HCT116 (cell line): Measurements from ENCODE around the gene INPP5D. TPM values are rescaled to one million over a fixed set of nuclear protein-coding genes. Genes with fewer than 3 reads are reported as not detected.
A peak's percentile ranks its signal among the peaks of the same experiment; 100 is the strongest.

Source experiments
- ATAC-seq: fragments of 200-7000 bp; cut with Tn5 transposase; 2 replicates; pipeline ENCODE4 v1.9.1; 2020; ENCODE audit warnings: mild to moderate bottlenecking, moderate library complexity
- BruUV-seq: library from RNA; stranded (reverse); fragments of 400-500 nt; replicated peaks from 2 replicates; lab custom pipeline; 2021; lab: Mats Ljungman, UMichigan
- CTCF ChIA-PET: fragments of 300-600 bp; sonication (Branson Sonifier 250); formaldehyde crosslinking; loops from one replicate; lab custom pipeline; 2021; ENCODE audit warnings: antibody characterized with exemption; lab: Charles Lee
- POLR2A ChIA-PET: fragments of 300-600, 350-600 bp; sonication (Branson Sonifier 250); formaldehyde crosslinking; loops from one replicate; lab custom pipeline; 2021; ENCODE audit warnings: antibody characterized with exemption; lab: Charles Lee
- RAD21 ChIA-PET, 2 experiments: fragments of 300-600 bp; sonication (Branson Sonifier 250); formaldehyde crosslinking; loops; one replicate each; lab custom pipeline; 2023; ENCODE audit warnings: low total read pairs in 2 of 2; ENCODE audit not compliant: uncharacterized antibody in 2 of 2, unreplicated experiment in 2 of 2, low non-redundant PET in 1 of 2; lab: Charles Lee
- DNase-seq: peaks from one replicate; pipeline ENCODE4 v3.0.0-alpha.2; 2010; ENCODE audit warnings: low read depth, low spot score
- H2AFZ ChIP-seq: fragments of 200-600 bp; shearing (Covaris generic), sonication (generic); 2 replicates; pipeline ENCODE4 v1.6.1; 2017; ENCODE audit warnings: low read depth, mixed run types, mixed read lengths, antibody characterized with exemption, low read length; ENCODE audit not compliant: poor library complexity, severe bottlenecking
- H3K27ac ChIP-seq: 2 replicates; pipeline ENCODE4 v1.5.1; 2012; ENCODE audit warnings: low read depth, low read length
- H3K27me3 ChIP-seq: fragments of 200-600 bp; sonication (generic); 2 replicates; pipeline ENCODE4 v1.6.1; 2016; ENCODE audit warnings: mixed run types, low read length, mixed read lengths; ENCODE audit not compliant: insufficient read depth
- H3K36me3 ChIP-seq, 2 experiments: fragments of 200-500 bp in 1 of 2; fragments of 200-600 bp in 1 of 2; sonication (Bioruptor generic) in 1 of 2; sonication (generic) in 1 of 2; 2 replicates each; pipeline versions ENCODE4 v1.5.1 to v1.6.1; 2014 to 2016; ENCODE audit warnings: low read length in 2 of 2, inconsistent platforms in 1 of 2, mixed read lengths in 1 of 2, mixed run types in 1 of 2; ENCODE audit not compliant: insufficient read depth in 2 of 2, control insufficient read depth in 1 of 2
- H3K4me1 ChIP-seq, 2 experiments: fragments of 200-600 bp in 1 of 2; sonication (generic) in 1 of 2; 2 replicates each; pipeline versions ENCODE4 v1.5.1 to v1.6.1; 2012 to 2017; ENCODE audit warnings: low read length in 2 of 2, inconsistent platforms in 1 of 2, mild to moderate bottlenecking in 1 of 2, mixed read lengths in 1 of 2, mixed run types in 1 of 2, moderate library complexity in 1 of 2; ENCODE audit not compliant: insufficient read depth in 2 of 2, control insufficient read depth in 1 of 2
- H3K4me2 ChIP-seq: fragments of 200-600 bp; sonication (generic); 2 replicates; pipeline ENCODE4 v1.6.1; 2017; ENCODE audit warnings: mixed run types, low read length, mixed read lengths
- H3K4me3 ChIP-seq, 2 experiments: fragments of 200-600 bp in 1 of 2; sonication (generic) in 1 of 2; replicated peaks in 1 of 2; 2 replicates each; pipeline ENCODE4 v1.5.1; 2011 to 2016; ENCODE audit warnings: low read length in 2 of 2, control low read depth in 1 of 2, low read depth in 1 of 2, mild to moderate bottlenecking in 1 of 2, mixed read lengths in 1 of 2, mixed run types in 1 of 2
- H3K79me2 ChIP-seq: fragments of 200-600 bp; sonication (generic); 2 replicates; pipeline ENCODE4 v1.6.1; 2017; ENCODE audit warnings: mild to moderate bottlenecking, mixed run types, low read length, moderate library complexity, mixed read lengths; ENCODE audit not compliant: insufficient read depth
- H3K9ac ChIP-seq: fragments of 200-600 bp; sonication (generic); 2 replicates; pipeline ENCODE4 v1.6.1; 2016; ENCODE audit warnings: low read length, mixed read lengths
- H3K9me2 ChIP-seq: fragments of 200-600 bp; sonication (generic), shearing (Covaris generic); 2 replicates; pipeline ENCODE4 v1.6.1; 2017; ENCODE audit warnings: mixed run types, mild to moderate bottlenecking, moderate library complexity; ENCODE audit not compliant: insufficient read depth
- H3K9me3 ChIP-seq, 2 experiments: fragments of 200-500 bp in 1 of 2; fragments of 200-600 bp in 1 of 2; sonication (Bioruptor generic) in 1 of 2; sonication (generic) in 1 of 2; 2 replicates each; pipeline ENCODE4 v1.6.1; 2014 to 2017; ENCODE audit warnings: low read length in 2 of 2, mixed read lengths in 2 of 2, inconsistent platforms in 1 of 2, low read depth in 1 of 2, mild to moderate bottlenecking in 1 of 2, mixed run types in 1 of 2, moderate library complexity in 1 of 2; ENCODE audit not compliant: control insufficient read depth in 1 of 2, insufficient read depth in 1 of 2
- H4K20me1 ChIP-seq: fragments of 200-600 bp; sonication (generic), shearing (Covaris generic); 2 replicates; pipeline ENCODE4 v1.6.1; 2017; ENCODE audit warnings: mixed run types, mild to moderate bottlenecking, moderate library complexity; ENCODE audit not compliant: insufficient read depth
- CEBPB ChIP-seq: IDR thresholded peaks from 2 replicates; pipeline ENCODE4 v1.6.1; 2012; ENCODE audit warnings: low read depth
- EGR1 ChIP-seq: IDR thresholded peaks from 2 replicates; pipeline ENCODE4 v1.6.1; 2012; ENCODE audit warnings: low read depth
- EZH2 ChIP-seq: fragments of 200-600 bp; sonication (generic); IDR thresholded peaks from 2 replicates; pipeline ENCODE4 v1.6.1; 2017; ENCODE audit warnings: antibody characterized with exemption, mixed run types
- JUND ChIP-seq: IDR thresholded peaks from 2 replicates; pipeline ENCODE4 v1.6.1; 2012
- MAX ChIP-seq: IDR thresholded peaks from 2 replicates; pipeline ENCODE4 v1.6.1; 2012
- POLR2AphosphoS5 ChIP-seq: IDR thresholded peaks from 2 replicates; pipeline ENCODE4 v1.6.1; 2011; ENCODE audit warnings: mild to moderate bottlenecking, low read depth, low read length, moderate library complexity
- REST ChIP-seq: IDR thresholded peaks from 2 replicates; pipeline ENCODE4 v1.6.1; 2012; ENCODE audit warnings: low read depth
- SIN3A ChIP-seq: IDR thresholded peaks from 2 replicates; pipeline ENCODE4 v1.6.1; 2012; ENCODE audit warnings: low read depth
- SP1 ChIP-seq: IDR thresholded peaks from 2 replicates; pipeline ENCODE4 v1.6.1; 2012; ENCODE audit warnings: low read depth
- SRF ChIP-seq: IDR thresholded peaks from 2 replicates; pipeline ENCODE4 v1.6.1; 2012; ENCODE audit warnings: low read depth
- TCF7L2 ChIP-seq: IDR thresholded peaks from 2 replicates; pipeline ENCODE4 v1.7.0; 2011; ENCODE audit warnings: borderline replicate concordance, inconsistent platforms; ENCODE audit not compliant: insufficient read depth, insufficient read length; ENCODE audit errors: extremely low read depth
- YY1 ChIP-seq: IDR thresholded peaks from 2 replicates; pipeline ENCODE4 v1.6.1; 2011; ENCODE audit warnings: low read length, low read depth, moderate library complexity, mild to moderate bottlenecking; ENCODE audit not compliant: insufficient replicate concordance; ENCODE audit errors: extremely low read depth
- ZBTB33 ChIP-seq: IDR thresholded peaks from 2 replicates; pipeline ENCODE4 v1.6.1; 2011; ENCODE audit warnings: mild to moderate bottlenecking, low read length, moderate library complexity; ENCODE audit not compliant: insufficient replicate concordance; ENCODE audit errors: extremely low read depth
- ZFX ChIP-seq: fragments of 450-650 bp; IDR thresholded peaks from 2 replicates; pipeline ENCODE4 v1.6.1; 2017
- intact Hi-C: fragments of 100-400 bp; cut with micrococcal nuclease; formaldehyde crosslinking; loops from 2 replicates; pipeline ENCODE4 v1.10.0; 2022
- total RNA-seq: library from RNA; stranded (reverse); gene quantifications from one replicate; pipeline ENCODE4 v1.2.1, GENCODE V29; 2021; ENCODE audit not compliant: unreplicated experiment
- TF ChIP-seq, protein P1 (sequence below): IDR thresholded peaks from 2 replicates; pipeline ENCODE4 v1.6.1; 2012

INPP5D gene
- total RNA-seq, 1 experiment from 2014 or later = 1.8 TPM

DNA sequence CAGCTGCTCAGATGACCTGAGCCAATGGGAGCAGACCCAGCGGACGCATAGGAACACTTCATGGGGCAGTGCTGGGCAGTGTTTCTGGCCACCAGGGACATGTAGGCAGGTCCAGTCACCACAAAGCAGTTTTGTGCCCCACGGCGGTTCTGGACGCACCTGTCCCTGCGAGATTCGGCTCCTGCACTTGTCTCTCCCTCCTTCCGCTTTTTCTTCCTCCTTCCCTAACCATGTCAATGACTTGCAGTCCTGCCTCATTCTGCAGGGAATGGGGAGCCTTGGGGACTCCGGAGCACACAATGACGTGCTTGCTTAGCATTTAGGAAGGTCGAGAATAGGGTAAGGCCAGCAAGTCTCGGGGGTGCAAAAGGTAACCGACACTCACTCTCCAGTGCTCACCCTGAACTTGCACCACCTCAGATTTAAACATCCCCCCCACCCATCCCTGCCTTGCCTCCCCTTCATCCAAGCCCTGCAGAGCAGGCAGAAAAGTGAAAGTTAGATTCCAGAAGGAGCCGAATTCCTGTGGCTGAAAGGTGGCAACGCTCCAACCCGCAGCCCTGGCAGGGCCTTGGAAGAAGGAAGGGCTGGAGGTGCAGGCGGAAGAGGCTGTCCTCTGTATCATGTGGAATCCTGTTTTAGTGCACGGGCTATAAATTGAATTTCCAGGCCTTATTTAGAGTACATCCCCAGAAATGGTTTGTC, 150.9 kb downstream of the INPP5D start:
- H3K79me2 ChIP-seq = no peaks in the 10 kb centered on the region
- H3K4me1 ChIP-seq = peaks cover 34 to 53% of the 10 kb centered on the region in 2 experiments
- ATAC-seq (peak; percentile 78), DNase-seq (peak; percentile 62)
- BruUV-seq = no TSS peak
- POLR2A ChIA-PET = no interaction called here
- H3K9ac ChIP-seq = no peak overlapping the region; the same call in 1 of the 2 replicates
- RAD21 ChIA-PET = no interaction called here
- H3K27me3 ChIP-seq = no peaks in the 10 kb centered on the region
- no peaks in the 10 kb centered on the region for H4K20me1 ChIP-seq
- TF ChIP-seq EGR1 (no peak), TCF7L2 (no peak), ZBTB33 (no peak), CEBPB (no peak), MAX (peak; percentile 45; the same call in 1 of the 2 replicates), REST (no peak), JUND (no peak), POLR2AphosphoS5 (peak; percentile 62; the same call in 1 of the 2 replicates), EZH2 (no peak), SP1 (peak; percentile 7), YY1 (no peak), SRF (no peak), SIN3A (no peak), ZFX (no peak)
- TF ChIP-seq, protein P1, sequence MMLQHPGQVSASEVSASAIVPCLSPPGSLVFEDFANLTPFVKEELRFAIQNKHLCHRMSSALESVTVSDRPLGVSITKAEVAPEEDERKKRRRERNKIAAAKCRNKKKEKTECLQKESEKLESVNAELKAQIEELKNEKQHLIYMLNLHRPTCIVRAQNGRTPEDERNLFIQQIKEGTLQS = no peak
- H3K4me3 ChIP-seq = 0 out of 4 replicates have a peak overlapping the region, but pooled peaks of 1 of the 2 experiments have one; percentile 2
- CTCF ChIA-PET = no interaction called here
- H2AFZ ChIP-seq = peak overlapping the region; percentile 10
- H3K4me2 ChIP-seq = peak overlapping the region; percentile 58
- H3K9me2 ChIP-seq = no peaks in the 10 kb centered on the region
- H3K27ac ChIP-seq = no peak overlapping the region
- H3K36me3 ChIP-seq = no peaks in the 10 kb centered on the region
- no peaks in the 10 kb centered on the region for H3K9me3 ChIP-seq
- intact Hi-C loops = no loop called here
